ENCODE measurements around the gene ATP6V0B.

ATP6V0B gene

DNA sequence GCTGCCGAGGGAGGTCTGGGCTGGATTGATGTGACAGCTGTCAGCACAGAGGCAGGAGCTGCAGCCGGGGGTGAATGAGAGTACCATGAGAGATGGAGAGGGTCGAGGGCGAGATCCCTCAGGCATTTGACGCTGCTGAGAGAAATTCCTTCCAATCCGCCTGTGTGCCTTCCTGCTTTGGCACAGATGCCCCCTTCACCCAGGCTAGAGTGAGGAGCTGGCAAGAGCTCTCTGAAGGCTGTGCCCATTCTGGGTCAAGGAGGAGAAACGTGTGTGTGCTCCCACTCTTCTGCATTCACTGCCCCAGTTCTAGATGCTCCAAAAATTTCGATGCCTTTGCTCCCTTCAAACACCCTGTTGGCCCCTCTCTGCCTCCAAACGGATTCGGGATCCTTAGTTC is 36.4 kb upstream of the ATP6V0B start:
- H3K27ac ChIP-seq: no peak overlapping the region
- no peak for TF ChIP-seq CTCF (IDR thresholded peaks at IDR 0.05)
- no peak for TF ChIP-seq ZFX (IDR thresholded peaks at IDR 0.05; ENCODE audit: borderline replicate concordance)

DNA sequence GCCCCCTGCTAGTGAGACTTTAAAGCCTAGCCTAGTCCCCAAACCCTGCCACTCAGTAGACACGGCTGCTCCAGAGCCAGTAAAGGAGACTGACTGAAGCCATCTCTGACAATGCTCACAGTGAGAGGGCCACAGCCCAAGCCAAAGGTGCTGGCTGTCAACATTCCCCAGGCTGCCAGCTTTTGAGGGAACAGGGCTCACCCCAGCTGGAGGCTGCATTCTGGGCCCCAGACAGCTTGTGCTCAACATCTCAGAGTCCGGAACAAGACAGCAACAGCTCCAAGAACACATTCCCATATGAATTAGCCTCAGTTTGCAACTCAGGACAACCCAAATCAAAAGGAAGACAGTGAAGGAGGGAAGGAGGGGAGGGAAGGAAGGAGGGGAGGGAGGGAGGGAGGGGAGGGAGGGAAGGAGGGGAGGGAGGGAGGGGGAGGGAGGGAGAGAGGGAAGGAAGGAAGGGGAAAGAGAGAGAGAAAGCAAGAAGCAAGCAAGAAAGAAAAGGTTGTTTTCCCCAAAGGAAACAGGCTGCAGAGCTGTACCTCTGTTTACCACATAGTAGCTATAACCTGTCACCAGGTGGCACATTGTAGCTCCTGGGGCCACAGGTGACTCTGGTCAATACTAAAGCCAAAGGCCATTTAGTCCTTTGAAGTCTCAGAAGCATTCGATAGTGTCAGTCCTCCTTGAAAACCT is 35.7 kb upstream of the ATP6V0B start:
- no peak overlapping the region for H3K27ac ChIP-seq
- TF ChIP-seq ZFX (IDR thresholded peaks at IDR 0.05; ENCODE audit: borderline replicate concordance) (no peak), CTCF (IDR thresholded peaks at IDR 0.05) (no peak)

- H3K27ac ChIP-seq: no peak overlapping the region
- TF ChIP-seq ZFX (IDR thresholded peaks at IDR 0.05; ENCODE audit: borderline replicate concordance): no peak
- TF ChIP-seq CTCF (IDR thresholded peaks at IDR 0.05): no peak
These were observed 32.3 kb upstream of the ATP6V0B start for GRCh38 chr1:43942411-43942810.

- no peak for TF ChIP-seq CTCF (IDR thresholded peaks at IDR 0.05)
- TF ChIP-seq ZFX (IDR thresholded peaks at IDR 0.05; ENCODE audit: borderline replicate concordance): no peak
- peak overlapping the region; percentile 78; the same call in 1 of the 2 replicates for H3K27ac ChIP-seq
These were observed 29.9 kb upstream of the ATP6V0B start for GRCh38 chr1:43944860-43945259.

- peak overlapping the region; percentile 78 for H3K27ac ChIP-seq
- TF ChIP-seq ZFX (IDR thresholded peaks at IDR 0.05; ENCODE audit: borderline replicate concordance) (no peak), CTCF (IDR thresholded peaks at IDR 0.05) (no peak)
These were observed 29.0 kb upstream of the ATP6V0B start for GRCh38 chr1:43945674-43946235.

- peak; percentile 91 for TF ChIP-seq CTCF (IDR thresholded peaks at IDR 0.05)
- TF ChIP-seq ZFX (IDR thresholded peaks at IDR 0.05; ENCODE audit: borderline replicate concordance): no peak
- H3K27ac ChIP-seq: peak within 1 kb of the TSS; percentile 78
These were observed 28.3 kb upstream of the ATP6V0B start, which contains the start of gene IPO13 for GRCh38 chr1:43946236-43947060. TSS of gene IPO13 (plus strand) at chr1:43946950. CDS start at chr1:43947601, 651 bp downstream.

Measured in 22Rv1 (cell line).